HEK293 (cell line): ENCODE data around the gene GTPBP4.
"Not testable (repeated sequence)": the region's sequence is repeated elsewhere in the genome, so short reads cannot be mapped to it uniquely, and the experiment has no call there.

Experiments used
- CTCF ChIA-PET: fragments of 350-600 bp; formaldehyde crosslinking; extraction: SDS; loops from one replicate; lab custom pipeline; 2021; ENCODE audit warnings: antibody characterized with exemption; lab: Yijun Ruan, JAX
- POLR2A ChIA-PET: fragments of 300-600 bp; formaldehyde crosslinking; extraction: SDS; loops from one replicate; lab custom pipeline; 2020; ENCODE audit warnings: antibody characterized with exemption, inconsistent platforms; lab: Yijun Ruan, JAX
- H3K27ac ChIP-seq: fragments of 200-500 bp; sonication (Bioruptor generic); 2 replicates; pipeline ENCODE4 v1.5.1; 2014; ENCODE audit warnings: low read depth, low read length, control low read depth, inconsistent platforms; ENCODE audit errors: extremely low read depth
- H3K36me3 ChIP-seq, 2 experiments: fragments of 200-500 bp in 1 of 2; sonication (Bioruptor generic) in 1 of 2; 1 replicate in 1 of 2; 2 replicates in 1 of 2; pipeline ENCODE4 v1.5.1; 2014 to 2017; ENCODE audit warnings: inconsistent platforms in 2 of 2, low read length in 2 of 2; ENCODE audit not compliant: control insufficient read depth in 2 of 2, insufficient read depth in 1 of 2
- H3K4me1 ChIP-seq: fragments of 200-500 bp; sonication (Bioruptor generic); 2 replicates; pipeline ENCODE4 v1.5.1; 2014; ENCODE audit warnings: mild to moderate bottlenecking, low read length, inconsistent platforms; ENCODE audit not compliant: control insufficient read depth, insufficient read depth
- H3K4me3 ChIP-seq: 2 replicates; pipeline ENCODE4 v1.5.1; 2011; ENCODE audit warnings: low read depth, mild to moderate bottlenecking, control low read depth, low read length, moderate library complexity
- H3K9me3 ChIP-seq: fragments of 200-500 bp; sonication (Bioruptor generic); 2 replicates; pipeline ENCODE4 v1.5.1; 2014; ENCODE audit warnings: low read depth, low read length, inconsistent platforms; ENCODE audit not compliant: control insufficient read depth, insufficient read depth
- FEZF1 ChIP-seq: fragments of 450-650 bp; formaldehyde crosslinking; IDR thresholded peaks from 2 replicates; pipeline ENCODE4 v1.5.1; 2016; ENCODE audit warnings: missing biosample characterization, missing genetic modification characterization
- KLF1 ChIP-seq: fragments of 450-650 bp; formaldehyde crosslinking; IDR thresholded peaks from 2 replicates; pipeline ENCODE4 v1.5.1; 2016; ENCODE audit warnings: missing biosample characterization, missing genetic modification characterization
- KLF16 ChIP-seq: fragments of 450-650 bp; formaldehyde crosslinking; IDR thresholded peaks from 2 replicates; pipeline ENCODE4 v1.5.1; 2017; ENCODE audit warnings: missing biosample characterization, missing genetic modification characterization
- KLF7 ChIP-seq: fragments of 450-650 bp; formaldehyde crosslinking; IDR thresholded peaks from 2 replicates; pipeline ENCODE4 v1.5.1; 2016; ENCODE audit warnings: missing biosample characterization, missing genetic modification characterization, borderline replicate concordance
- OVOL3 ChIP-seq: fragments of 450-650 bp; formaldehyde crosslinking; IDR thresholded peaks from 2 replicates; pipeline ENCODE4 v1.5.1; 2016; ENCODE audit warnings: missing biosample characterization, missing genetic modification characterization
- REPIN1 ChIP-seq: fragments of 450-650 bp; formaldehyde crosslinking; IDR thresholded peaks from 2 replicates; pipeline ENCODE4 v1.5.1; 2017; ENCODE audit warnings: missing biosample characterization, missing genetic modification characterization, low read depth
- YY2 ChIP-seq: fragments of 450-650 bp; formaldehyde crosslinking; IDR thresholded peaks from 2 replicates; pipeline ENCODE4 v1.5.1; 2016; ENCODE audit warnings: missing biosample characterization, missing genetic modification characterization
- ZBTB21 ChIP-seq: fragments of 450-650 bp; formaldehyde crosslinking; IDR thresholded peaks from 2 replicates; pipeline ENCODE4 v1.5.1; 2017; ENCODE audit warnings: missing biosample characterization, missing genetic modification characterization
- ZBTB49 ChIP-seq: fragments of 450-650 bp; formaldehyde crosslinking; IDR thresholded peaks from 2 replicates; pipeline ENCODE4 v1.5.1; 2016; ENCODE audit warnings: missing biosample characterization, missing genetic modification characterization, low read depth
- ZFP37 ChIP-seq: fragments of 450-650 bp; formaldehyde crosslinking; IDR thresholded peaks from 2 replicates; pipeline ENCODE4 v1.5.1; 2016; ENCODE audit warnings: missing biosample characterization, missing genetic modification characterization
- ZNF121 ChIP-seq: fragments of 450-650 bp; formaldehyde crosslinking; IDR thresholded peaks from 2 replicates; pipeline ENCODE4 v1.5.1; 2016; ENCODE audit warnings: missing biosample characterization, missing genetic modification characterization
- ZNF146 ChIP-seq: fragments of 450-650 bp; formaldehyde crosslinking; IDR thresholded peaks from 2 replicates; pipeline ENCODE4 v1.5.1; 2016; ENCODE audit warnings: missing biosample characterization, missing genetic modification characterization
- ZNF157 ChIP-seq: fragments of 450-650 bp; formaldehyde crosslinking; IDR thresholded peaks from 2 replicates; pipeline ENCODE4 v1.5.1; 2016; ENCODE audit warnings: missing biosample characterization, missing genetic modification characterization
- ZNF302 ChIP-seq: fragments of 450-650 bp; formaldehyde crosslinking; IDR thresholded peaks from 2 replicates; pipeline ENCODE4 v1.5.1; 2016; ENCODE audit warnings: missing biosample characterization, missing genetic modification characterization, low read depth
- ZNF362 ChIP-seq: fragments of 450-650 bp; formaldehyde crosslinking; IDR thresholded peaks from 2 replicates; pipeline ENCODE4 v1.5.1; 2016; ENCODE audit warnings: missing biosample characterization, missing genetic modification characterization
- ZNF398 ChIP-seq: fragments of 450-650 bp; formaldehyde crosslinking; IDR thresholded peaks from 2 replicates; pipeline ENCODE4 v1.5.1; 2017; ENCODE audit warnings: missing biosample characterization, missing genetic modification characterization
- ZNF404 ChIP-seq: fragments of 450-650 bp; formaldehyde crosslinking; IDR thresholded peaks from 2 replicates; pipeline ENCODE4 v1.5.1; 2017; ENCODE audit warnings: missing biosample characterization, missing genetic modification characterization
- ZNF48 ChIP-seq: fragments of 450-650 bp; formaldehyde crosslinking; IDR thresholded peaks from 2 replicates; pipeline ENCODE4 v1.5.1; 2016; ENCODE audit warnings: missing biosample characterization, missing genetic modification characterization
- ZNF501 ChIP-seq: fragments of 450-650 bp; formaldehyde crosslinking; IDR thresholded peaks from 2 replicates; pipeline ENCODE4 v1.5.1; 2016; ENCODE audit warnings: missing biosample characterization, missing genetic modification characterization
- ZNF768 ChIP-seq: fragments of 450-650 bp; formaldehyde crosslinking; IDR thresholded peaks from 2 replicates; pipeline ENCODE4 v1.5.1; 2018; ENCODE audit warnings: missing biosample characterization, mild to moderate bottlenecking, missing genetic modification characterization
- ZNF777 ChIP-seq: fragments of 450-650 bp; formaldehyde crosslinking; IDR thresholded peaks from 2 replicates; pipeline ENCODE4 v1.5.1; 2017; ENCODE audit warnings: missing biosample characterization, missing genetic modification characterization, borderline replicate concordance
- ZNF785 ChIP-seq: fragments of 450-650 bp; formaldehyde crosslinking; IDR thresholded peaks from 2 replicates; pipeline ENCODE4 v1.5.1; 2016; ENCODE audit warnings: missing biosample characterization, missing genetic modification characterization
- ZSCAN16 ChIP-seq: fragments of 450-650 bp; formaldehyde crosslinking; IDR thresholded peaks from 2 replicates; pipeline ENCODE4 v1.5.1; 2016; ENCODE audit warnings: missing biosample characterization, missing genetic modification characterization
- ZSCAN23 ChIP-seq: fragments of 450-650 bp; formaldehyde crosslinking; IDR thresholded peaks from 2 replicates; pipeline ENCODE4 v1.5.1; 2016; ENCODE audit warnings: missing biosample characterization, missing genetic modification characterization

The GTPBP4 gene

DNA sequence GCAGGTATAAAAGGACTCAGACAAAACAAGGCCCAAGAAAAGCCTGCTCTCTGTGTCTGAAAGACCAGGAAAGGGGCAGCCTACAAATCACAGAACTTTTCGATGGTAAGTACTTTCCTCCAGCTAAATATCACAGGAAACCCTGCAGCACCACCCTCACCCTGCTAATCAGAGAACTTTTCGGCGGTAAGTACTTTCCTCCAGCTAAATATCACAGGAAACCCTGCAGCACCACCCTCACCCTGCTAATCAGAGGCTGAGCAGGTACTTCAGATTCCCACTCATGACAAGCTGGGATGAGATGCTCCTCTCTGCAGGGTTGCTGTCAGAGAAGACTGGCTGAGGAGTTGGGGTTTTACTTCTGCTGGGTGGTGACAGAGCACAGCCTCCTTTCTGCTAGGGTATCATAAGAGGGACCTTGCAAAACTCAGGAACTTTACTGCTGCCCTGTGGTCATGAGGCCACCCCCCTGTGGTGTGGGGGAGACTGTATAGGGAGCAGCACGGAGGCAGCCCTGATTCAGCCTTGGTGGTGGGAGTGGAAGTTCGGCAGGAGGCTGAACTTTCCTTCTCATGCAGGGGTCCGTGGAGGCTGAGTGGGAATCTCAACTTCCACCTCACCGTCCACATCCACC lies 75.1 kb downstream of the GTPBP4 start (continued):
- TF ChIP-seq ZNF398 (tag by site-specific recombination) (no peak), KLF1 (no peak), ZNF146 (tag by site-specific recombination) (no peak), ZNF157 (tag by site-specific recombination) (no peak), FEZF1 (tag by site-specific recombination) (no peak), ZNF48 (tag by site-specific recombination) (no peak)

DNA sequence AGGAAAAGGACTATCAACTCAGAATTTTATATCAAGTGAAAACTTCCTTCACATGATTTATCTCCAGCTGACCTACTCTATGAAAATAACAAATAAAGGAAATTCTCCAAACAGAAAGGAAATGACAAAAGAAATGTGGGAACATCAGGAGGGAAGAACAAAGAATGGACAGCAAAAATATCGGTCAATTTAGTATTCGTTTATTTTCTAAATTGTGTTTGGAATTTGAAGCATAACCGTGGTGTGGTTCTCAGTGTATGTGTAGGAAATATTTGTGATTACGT lies 76.7 kb downstream of the GTPBP4 start:
- TF ChIP-seq ZNF785 (tag by site-specific recombination) (no peak), ZNF501 (tag by site-specific recombination) (no peak), ZNF404 (no peak), ZSCAN23 (tag by site-specific recombination) (no peak), ZNF121 (tag by site-specific recombination) (no peak), ZNF777 (tag by site-specific recombination) (no peak), KLF7 (tag by site-specific recombination) (no peak), ZNF362 (no peak), ZSCAN16 (tag by site-specific recombination) (no peak)
- no peaks in the 10 kb centered on the region for H3K9me3 ChIP-seq
- ChIA-PET CTCF (interaction anchor here (0.6 kb wide), 2 partner anchors 77 to 867 kb away, joined by 3 read pairs; partner anchors contain the start of gene GTPBP4), POLR2A (no interaction called here)
- no peak overlapping the region for H3K4me3 ChIP-seq
- H3K36me3 ChIP-seq, result peaks cover 0 to 9% of the 10 kb centered on the region in 2 experiments; a peak in 2 of 3 replicates
- no peak overlapping the region for H3K27ac ChIP-seq
- H3K4me1 ChIP-seq, result no peaks in the 10 kb centered on the region

GRCh38 chr10:1066734-1067133 lies 78.5 kb downstream of the GTPBP4 start:
- H3K27ac ChIP-seq, CTCF ChIA-PET, H3K4me3 ChIP-seq, H3K4me1 ChIP-seq, H3K9me3 ChIP-seq, POLR2A ChIA-PET, H3K36me3 ChIP-seq: not testable (repeated sequence)

DNA sequence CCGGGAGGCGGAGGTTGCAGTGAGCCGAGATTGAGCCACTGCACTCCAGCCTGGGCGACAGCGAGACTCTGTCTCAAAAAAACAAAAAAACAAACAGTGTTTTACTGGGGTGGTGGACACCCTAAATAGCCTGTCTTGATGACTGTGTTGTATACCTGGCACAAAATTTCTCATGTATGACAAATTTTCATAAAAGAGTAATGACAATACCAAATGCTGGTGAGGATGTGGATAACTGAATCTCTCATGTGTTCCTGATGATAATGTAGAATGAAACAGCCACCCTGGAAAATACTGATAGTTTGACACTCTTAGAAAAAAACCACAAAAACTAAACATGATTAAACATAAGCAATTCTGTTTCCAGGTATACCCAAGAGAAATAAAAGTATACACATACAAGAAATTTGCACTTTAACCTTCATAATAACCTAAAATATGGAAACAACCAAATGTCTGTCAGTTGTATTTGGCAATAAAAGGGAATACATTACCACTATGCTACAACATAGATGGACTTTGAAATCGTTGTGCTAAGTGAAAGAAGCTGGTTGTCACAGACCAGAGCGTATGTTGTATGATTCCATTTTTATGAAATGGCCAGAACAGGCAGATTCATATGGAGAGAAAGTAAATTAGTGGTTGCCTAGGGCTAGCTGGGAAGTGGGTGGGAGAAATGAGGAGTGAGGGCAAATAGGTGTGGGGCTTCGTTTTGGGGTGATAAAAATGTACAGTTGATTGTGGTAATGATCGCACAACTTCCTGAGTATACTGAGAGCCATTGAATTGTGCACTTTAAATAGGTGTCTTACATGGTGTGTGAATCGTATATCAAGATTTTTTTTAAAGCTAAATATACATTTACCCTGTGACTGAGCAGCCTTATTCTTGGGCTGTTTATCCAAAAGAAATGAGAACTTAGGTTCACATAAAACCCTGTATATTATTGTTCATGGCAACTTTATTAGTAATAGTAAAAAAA lies 80.4 kb downstream of the GTPBP4 start:
- Histone ChIP-seq H3K4me1 (no peaks in the 10 kb centered on the region), H3K4me3 (no peak overlapping the region), H3K27ac (no peak overlapping the region), H3K36me3 (peaks cover 0 to 18% of the 10 kb centered on the region in 2 experiments; a peak in 2 of 3 replicates), H3K9me3 (no peaks in the 10 kb centered on the region)
- POLR2A ChIA-PET, result no interaction called here
- CTCF ChIA-PET, result interaction anchor here (0.6 kb wide), 2 partner anchors 10 to 871 kb away, joined by 3 to 5 read pairs; no protein-coding TSS in a partner anchor
- no peak for TF ChIP-seq ZFP37 (tag by site-specific recombination)
- TF ChIP-seq YY2 (tag by site-specific recombination), result no peak
- TF ChIP-seq KLF16 (tag by site-specific recombination), result no peak
- no peak for TF ChIP-seq ZBTB21 (tag by site-specific recombination)
- TF ChIP-seq ZBTB49, result no peak
- TF ChIP-seq ZNF302 (tag by site-specific recombination), result no peak
- TF ChIP-seq ZNF768 (tag by site-specific recombination), result no peak
- TF ChIP-seq REPIN1 (tag by site-specific recombination), result no peak
- TF ChIP-seq OVOL3 (tag by site-specific recombination), result no peak
